Bronchial smooth muscle cell (primary cell): ENCODE results near the gene GPX3. TPM values are rescaled to one million over a fixed set of nuclear protein-coding genes. Genes with fewer than 3 reads are reported as not detected.

ENCODE experiments used
- total RNA-seq: library from RNA; depleted of rRNA; stranded (reverse); fragments of >200 nt; gene quantifications from 2 replicates; pipeline ENCODE4 v1.2.1, GENCODE V29; 2014

GPX3 gene, protein sequence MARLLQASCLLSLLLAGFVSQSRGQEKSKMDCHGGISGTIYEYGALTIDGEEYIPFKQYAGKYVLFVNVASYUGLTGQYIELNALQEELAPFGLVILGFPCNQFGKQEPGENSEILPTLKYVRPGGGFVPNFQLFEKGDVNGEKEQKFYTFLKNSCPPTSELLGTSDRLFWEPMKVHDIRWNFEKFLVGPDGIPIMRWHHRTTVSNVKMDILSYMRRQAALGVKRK
- total RNA-seq: 11.3 and 14.9 TPM in 2 replicates

DNA sequence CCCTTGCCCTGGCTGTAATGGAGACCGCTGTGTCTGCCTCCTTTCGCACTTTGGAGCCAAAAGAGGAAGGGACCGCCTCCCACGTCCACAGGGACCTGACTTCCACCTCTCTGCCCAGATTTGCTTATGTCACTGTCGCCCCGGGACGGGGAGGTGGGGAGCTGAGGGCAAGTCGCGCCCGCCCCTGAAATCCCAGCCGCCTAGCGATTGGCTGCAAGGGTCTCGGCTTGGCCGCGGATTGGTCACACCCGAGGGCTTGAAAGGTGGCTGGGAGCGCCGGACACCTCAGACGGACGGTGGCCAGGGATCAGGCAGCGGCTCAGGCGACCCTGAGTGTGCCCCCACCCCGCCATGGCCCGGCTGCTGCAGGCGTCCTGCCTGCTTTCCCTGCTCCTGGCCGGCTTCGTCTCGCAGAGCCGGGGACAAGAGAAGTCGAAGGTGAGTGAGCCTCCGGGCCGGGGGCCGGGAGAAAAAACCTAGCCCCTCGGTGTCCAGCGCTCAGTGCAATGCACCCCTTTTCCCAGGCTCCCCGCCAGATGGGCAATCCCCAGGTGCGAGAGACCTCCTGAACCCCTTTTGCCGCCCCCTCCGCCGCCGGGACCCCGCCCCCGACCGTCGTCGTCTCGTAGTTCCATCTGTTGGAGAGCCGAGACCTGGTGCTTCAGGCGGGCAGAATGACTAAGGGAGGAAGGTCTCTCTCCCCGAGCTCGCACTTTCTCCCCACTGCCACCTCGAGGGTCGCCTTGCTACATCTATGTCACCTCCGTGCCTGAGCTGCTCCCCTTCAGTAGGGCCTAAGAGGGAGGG is at the start of gene GPX3:
Gene GPX3 (plus strand): TSS at position 288 of the 807 bp plus-strand sequence. CDS start 64 bp downstream, at position 352.

Other genes starting within 250 kb of the GPX3 start
- gene SMIM3, start 241.8 kb upstream of the GPX3 start, total RNA-seq: 23.5 and 38.1 TPM in 2 replicates
- under 0.01 and 0.09 TPM in 2 replicates for gene IRGM, start 174.1 kb upstream of the GPX3 start, total RNA-seq
- gene ZNF300, start 115.6 kb upstream of the GPX3 start, total RNA-seq: 7.6 and 9.0 TPM in 2 replicates
- gene TNIP1, start 60.4 kb downstream of the GPX3 start, total RNA-seq: 53.4 and 66.6 TPM in 2 replicates
- 536 and 817 TPM in 2 replicates for gene ANXA6, start 137.2 kb downstream of the GPX3 start, total RNA-seq
- gene CCDC69, start 203.5 kb downstream of the GPX3 start, total RNA-seq: 2.6 and 3.3 TPM in 2 replicates
- gene GM2A, start 232.6 kb downstream of the GPX3 start, total RNA-seq: 26.5 and 35.0 TPM in 2 replicates